ENCODE data around the gene NAGLU. TPM values are rescaled to one million over a fixed set of nuclear protein-coding genes. Genes with fewer than 3 reads are reported as not detected.
A peak's percentile ranks its signal among the peaks of the same experiment; 100 is the strongest.

The NAGLU gene
- total and polyA plus RNA-seq, 10 of the 15 experiments (the other 5 are each of a cell fraction or from before 2014, with no cell fraction given): 0.23 to 27.5 (median 8.9) TPM

DNA sequence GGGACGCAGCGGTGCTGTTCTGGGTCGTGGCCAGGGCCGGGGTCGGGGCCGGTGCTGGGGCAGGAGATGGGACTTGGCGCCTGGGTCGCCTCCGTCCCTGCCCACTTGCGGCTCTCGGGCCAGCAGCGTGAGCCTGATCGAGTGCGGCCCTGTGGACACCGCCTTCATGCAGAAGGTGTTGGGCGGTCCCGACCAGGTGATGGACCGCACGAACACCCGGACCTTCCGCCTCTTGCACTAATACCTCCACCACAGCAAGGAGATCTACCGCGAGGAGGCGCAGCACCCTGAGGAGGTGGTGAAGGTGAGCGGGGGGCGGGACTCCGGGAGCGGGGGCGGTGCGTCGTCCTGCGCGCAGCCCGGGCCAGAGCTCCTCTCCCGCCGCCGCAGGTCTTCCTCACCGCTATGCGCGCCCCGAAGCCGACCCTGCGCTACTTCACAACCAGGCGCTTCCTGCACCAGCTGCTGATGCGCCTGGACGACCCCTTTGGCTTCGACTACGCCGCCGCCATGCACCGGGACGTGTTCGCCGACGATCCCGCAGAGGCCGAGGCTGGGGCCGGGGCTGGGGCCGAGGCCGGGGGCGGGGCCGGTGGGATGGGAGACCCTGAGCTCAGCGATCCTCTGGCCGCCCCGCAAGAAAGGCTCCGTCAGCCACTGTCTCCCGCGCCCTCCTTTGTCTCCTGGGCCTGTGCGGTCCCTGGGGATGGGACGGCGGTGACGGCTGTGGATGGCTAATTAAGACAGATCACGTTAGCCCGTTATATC is 12.2 kb downstream of the NAGLU start (continued):
- no peak for TF ChIP-seq BCLAF1 (IDR thresholded peaks at IDR 0.05)
- peak; percentile 66 for TF ChIP-seq RUNX3 (IDR thresholded peaks at IDR 0.05; ENCODE audit: low read length)
- TF ChIP-seq YY1 (IDR thresholded peaks at IDR 0.05; ENCODE audit: low read depth, low read length): 0 out of 2 replicates have a peak, but pooled peaks have one; percentile 48
- TF ChIP-seq POLR2AphosphoS2 (IDR thresholded peaks at IDR 0.05; ENCODE audit: low read depth, low read length): peak; percentile 23; the same call in 1 of the 2 replicates
- peak; percentile 71; the same call in 1 of the 2 replicates for TF ChIP-seq ZBTB33 (IDR thresholded peaks at IDR 0.05)
- TF ChIP-seq, protein P1, sequence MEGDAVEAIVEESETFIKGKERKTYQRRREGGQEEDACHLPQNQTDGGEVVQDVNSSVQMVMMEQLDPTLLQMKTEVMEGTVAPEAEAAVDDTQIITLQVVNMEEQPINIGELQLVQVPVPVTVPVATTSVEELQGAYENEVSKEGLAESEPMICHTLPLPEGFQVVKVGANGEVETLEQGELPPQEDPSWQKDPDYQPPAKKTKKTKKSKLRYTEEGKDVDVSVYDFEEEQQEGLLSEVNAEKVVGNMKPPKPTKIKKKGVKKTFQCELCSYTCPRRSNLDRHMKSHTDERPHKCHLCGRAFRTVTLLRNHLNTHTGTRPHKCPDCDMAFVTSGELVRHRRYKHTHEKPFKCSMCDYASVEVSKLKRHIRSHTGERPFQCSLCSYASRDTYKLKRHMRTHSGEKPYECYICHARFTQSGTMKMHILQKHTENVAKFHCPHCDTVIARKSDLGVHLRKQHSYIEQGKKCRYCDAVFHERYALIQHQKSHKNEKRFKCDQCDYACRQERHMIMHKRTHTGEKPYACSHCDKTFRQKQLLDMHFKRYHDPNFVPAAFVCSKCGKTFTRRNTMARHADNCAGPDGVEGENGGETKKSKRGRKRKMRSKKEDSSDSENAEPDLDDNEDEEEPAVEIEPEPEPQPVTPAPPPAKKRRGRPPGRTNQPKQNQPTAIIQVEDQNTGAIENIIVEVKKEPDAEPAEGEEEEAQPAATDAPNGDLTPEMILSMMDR (IDR thresholded peaks at IDR 0.05 in 2 of 3, conservative IDR thresholded peaks at IDR 0.05 in 1 of 3; ENCODE audit: control insufficient read depth in 2 of 3, extremely low read depth in 1 of 3, insufficient read depth in 1 of 3, low read depth in 3 of 3, low read length in 3 of 3): peak; percentile 60 to 71 (median 69); a peak in 5 of 6 replicates
- TF ChIP-seq RBBP5 (conservative IDR thresholded peaks at IDR 0.05): no peak
- TF ChIP-seq LARP7 (IDR thresholded peaks at IDR 0.05): peak; percentile 42; the same call in 1 of the 2 replicates
- TF ChIP-seq GATAD2B (conservative IDR thresholded peaks at IDR 0.05; ENCODE audit: low read depth): peak; percentile 62; the same call in 1 of the 2 replicates
- no peak for TF ChIP-seq SIN3A (IDR thresholded peaks at IDR 0.05; ENCODE audit: low read depth, low read length)
- peak; percentile 77 for TF ChIP-seq MEF2B (IDR thresholded peaks at IDR 0.05; ENCODE audit: partially characterized antibody, poor library complexity, severe bottlenecking)
- peak in 1 of 2 experiments; percentile 98; a peak in 2 of 3 replicates for TF ChIP-seq EGR1 (IDR thresholded peaks at IDR 0.05; ENCODE audit: borderline replicate concordance in 1 of 2, low read depth in 2 of 2, low read length in 2 of 2)
- no peak for TF ChIP-seq JUNB (IDR thresholded peaks at IDR 0.05)
- TF ChIP-seq ESRRA (IDR thresholded peaks at IDR 0.05; ENCODE audit: low read length): no peak
- no peak for TF ChIP-seq IRF4 (IDR thresholded peaks at IDR 0.05; ENCODE audit: low read depth, low read length)
- TF ChIP-seq CREB1 (IDR thresholded peaks at IDR 0.05; ENCODE audit: low read depth): peak; percentile 35; the same call in 1 of the 2 replicates
- TF ChIP-seq MEF2A (IDR thresholded peaks at IDR 0.05; ENCODE audit: insufficient read depth, low read depth, low read length): 0 out of 2 replicates have a peak, but pooled peaks have one; percentile 7
- peak; percentile 59 for TF ChIP-seq RAD21 (IDR thresholded peaks at IDR 0.05; ENCODE audit: insufficient read depth, low read depth, low read length)
- TF ChIP-seq, protein P2, sequence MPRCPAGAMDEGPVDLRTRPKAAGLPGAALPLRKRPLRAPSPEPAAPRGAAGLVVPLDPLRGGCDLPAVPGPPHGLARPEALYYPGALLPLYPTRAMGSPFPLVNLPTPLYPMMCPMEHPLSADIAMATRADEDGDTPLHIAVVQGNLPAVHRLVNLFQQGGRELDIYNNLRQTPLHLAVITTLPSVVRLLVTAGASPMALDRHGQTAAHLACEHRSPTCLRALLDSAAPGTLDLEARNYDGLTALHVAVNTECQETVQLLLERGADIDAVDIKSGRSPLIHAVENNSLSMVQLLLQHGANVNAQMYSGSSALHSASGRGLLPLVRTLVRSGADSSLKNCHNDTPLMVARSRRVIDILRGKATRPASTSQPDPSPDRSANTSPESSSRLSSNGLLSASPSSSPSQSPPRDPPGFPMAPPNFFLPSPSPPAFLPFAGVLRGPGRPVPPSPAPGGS (IDR thresholded peaks at IDR 0.05; ENCODE audit: borderline replicate concordance, insufficient read depth, low read depth, low read length, poor library complexity, severe bottlenecking): peak; percentile 54
- TF ChIP-seq KAT2A (conservative IDR thresholded peaks at IDR 0.05; ENCODE audit: control insufficient read depth, low read depth, low read length): no peak

All from GM12878 (cell line).